EH (cell line): Measurements from ENCODE around the gene CIB4.
"Not testable (repeated sequence)": the region's sequence is repeated elsewhere in the genome, so short reads cannot be mapped to it uniquely, and the experiment has no call there.

ENCODE experiments used
- DNase-seq: peaks from one replicate; pipeline ENCODE4 v3.0.0-alpha.2; 2015; ENCODE audit warnings: low read depth

Gene CIB4

GRCh38 chr2:26666671-26667070 is 25.5 kb upstream of the CIB4 start:
- DNase-seq: peak; percentile 53

DNA sequence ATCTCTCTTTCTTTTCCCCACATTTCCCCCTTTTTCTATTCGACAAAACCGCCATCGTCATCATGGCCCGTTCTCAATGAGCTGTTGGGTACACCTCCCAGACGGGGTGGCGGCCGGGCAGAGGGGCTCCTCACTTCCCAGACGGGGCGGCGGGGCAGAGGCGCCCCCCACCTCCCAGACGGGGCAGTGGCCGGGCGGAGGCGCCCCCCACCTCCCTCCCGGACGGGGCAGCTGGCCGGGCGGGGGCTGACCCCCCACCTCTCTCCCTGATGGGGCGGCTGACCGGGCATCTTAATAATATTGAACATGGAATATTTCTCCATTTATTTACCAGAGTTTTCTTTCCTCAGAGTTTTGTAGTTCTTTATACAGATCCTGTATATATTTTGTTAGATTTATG is 24.1 kb upstream of the CIB4 start:
- not testable (repeated sequence) for DNase-seq

DNA sequence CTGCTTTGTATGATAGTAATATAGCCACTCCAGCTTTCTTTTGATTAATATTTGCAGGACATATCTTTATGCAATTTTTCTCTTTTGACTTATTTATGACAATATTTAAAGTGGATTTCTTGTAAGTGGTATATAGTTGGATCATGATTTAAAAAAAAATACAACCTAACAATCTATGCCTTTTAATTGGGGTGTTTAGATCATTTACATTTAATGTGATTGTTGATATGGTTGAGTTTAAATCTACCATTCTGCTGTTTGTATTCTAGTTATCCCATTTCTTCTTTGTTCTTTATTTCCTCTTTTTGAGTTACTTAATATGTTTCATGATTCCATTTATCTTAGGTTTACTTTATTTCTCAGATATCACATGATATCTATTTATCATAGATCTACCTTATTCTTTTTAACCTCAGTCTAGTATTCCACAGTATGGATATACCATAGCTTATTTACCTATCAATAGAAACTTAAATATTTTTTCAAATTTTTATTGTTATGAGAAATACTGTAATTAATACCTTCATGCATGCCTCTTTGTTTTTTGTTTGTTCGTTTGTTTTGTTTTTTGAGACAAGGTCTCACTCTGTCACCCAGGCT is 19.3 kb upstream of the CIB4 start:
- DNase-seq: no peak

GRCh38 chr2:26658691-26659346 is 17.7 kb upstream of the CIB4 start:
- DNase-seq: no peak

DNA sequence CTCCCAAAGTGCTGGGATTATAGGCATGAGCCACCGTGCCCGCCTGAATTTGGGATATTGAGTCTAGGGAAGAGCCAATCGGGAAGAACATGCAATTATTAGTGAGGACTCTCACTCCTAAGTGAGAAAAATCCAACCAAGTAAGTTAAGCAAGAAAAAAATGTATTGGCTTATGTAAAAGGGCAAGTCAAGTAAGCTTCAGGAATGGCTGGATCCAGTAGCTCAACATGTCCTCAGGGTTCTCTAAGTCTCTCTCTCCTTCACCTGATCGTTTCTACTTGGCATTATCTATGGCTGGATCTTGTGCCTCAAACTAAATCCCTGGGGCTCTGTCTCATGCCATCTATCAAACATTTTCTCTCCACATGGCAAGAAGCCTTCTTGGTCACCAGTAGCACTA is 16.1 kb upstream of the CIB4 start:
- no peak for DNase-seq

GRCh38 chr2:26655611-26656195 is 14.5 kb upstream of the CIB4 start:
- DNase-seq: no peak

- not testable (repeated sequence) for DNase-seq
Measured at GRCh38 chr2:26655120-26655519, 14.0 kb upstream of the CIB4 start.

- no peak for DNase-seq
Measured at GRCh38 chr2:26654061-26654340, 12.8 kb upstream of the CIB4 start.

DNA sequence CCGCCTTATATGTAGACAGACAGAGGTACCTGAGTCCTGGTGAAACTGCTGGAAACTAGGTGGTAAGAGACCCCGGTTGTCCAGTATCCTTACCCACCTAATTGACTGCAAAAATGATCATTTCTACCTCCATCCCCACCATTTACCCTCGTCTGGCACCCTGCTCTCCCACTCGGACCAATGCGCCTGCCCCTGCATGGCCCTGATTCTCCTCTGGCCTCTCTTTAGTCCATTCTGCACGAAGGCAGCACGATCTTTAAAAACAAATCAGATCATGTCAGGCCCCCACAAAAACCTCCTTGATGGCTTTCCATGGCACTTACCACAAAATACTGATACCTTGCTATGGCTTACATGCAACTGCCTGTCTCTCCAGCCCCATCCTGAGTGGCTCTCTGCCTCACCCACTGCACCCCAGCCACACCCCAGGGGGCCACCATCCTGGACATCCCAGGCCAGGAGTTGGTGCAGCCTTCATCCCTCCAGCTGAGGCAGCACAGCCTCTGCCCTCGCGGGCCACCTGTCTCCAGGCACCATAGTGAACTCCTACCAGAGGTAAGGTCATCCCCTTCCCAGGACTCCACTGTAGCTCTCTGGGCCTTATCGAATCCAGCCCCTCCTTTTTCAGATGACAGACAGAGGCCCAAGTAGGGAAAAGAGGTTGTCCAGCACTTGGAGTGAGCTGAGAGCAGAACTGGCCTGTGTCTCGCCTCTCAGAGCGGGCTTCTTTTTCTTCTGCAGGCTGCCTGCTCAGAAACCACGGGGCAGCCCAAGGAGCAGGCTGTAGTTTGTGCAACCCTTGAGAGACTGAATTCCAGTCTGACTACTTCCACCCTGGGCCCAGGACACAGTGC is 12.3 kb upstream of the CIB4 start:
- DNase-seq: no peak

DNA sequence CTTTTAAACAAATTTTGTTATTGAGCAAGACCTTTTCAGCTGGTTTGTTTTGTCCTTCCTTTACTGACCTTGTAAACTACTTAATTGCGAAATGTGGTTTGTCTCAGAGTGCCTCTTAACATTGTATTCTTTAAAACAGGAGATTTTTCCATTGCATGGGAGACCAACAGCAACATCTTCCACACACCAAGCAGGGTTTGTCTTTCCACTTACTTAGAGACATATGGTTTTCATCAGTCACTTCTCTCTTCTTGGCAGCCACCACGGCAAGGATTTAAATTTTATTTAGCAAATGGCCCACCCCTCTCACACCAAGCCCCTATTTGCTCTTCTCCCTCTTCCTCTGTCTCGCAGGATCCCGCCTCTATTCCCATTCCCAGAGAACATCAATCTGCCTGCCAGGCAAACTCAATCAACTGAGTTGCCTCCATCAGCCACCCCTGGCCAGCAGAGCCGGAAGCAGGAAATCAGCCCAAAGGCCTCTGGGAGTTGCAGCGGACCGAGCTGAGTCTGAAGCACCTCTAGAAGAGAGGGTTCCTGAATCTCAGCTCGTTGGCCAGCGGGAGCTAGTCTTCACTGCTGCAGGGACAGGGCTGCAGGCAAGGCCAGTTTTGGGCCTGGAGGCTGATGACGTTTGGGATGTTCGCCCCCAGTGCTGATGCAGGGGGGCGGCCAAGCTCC is 11.3 kb upstream of the CIB4 start:
- DNase-seq: peak; percentile 69

DNA sequence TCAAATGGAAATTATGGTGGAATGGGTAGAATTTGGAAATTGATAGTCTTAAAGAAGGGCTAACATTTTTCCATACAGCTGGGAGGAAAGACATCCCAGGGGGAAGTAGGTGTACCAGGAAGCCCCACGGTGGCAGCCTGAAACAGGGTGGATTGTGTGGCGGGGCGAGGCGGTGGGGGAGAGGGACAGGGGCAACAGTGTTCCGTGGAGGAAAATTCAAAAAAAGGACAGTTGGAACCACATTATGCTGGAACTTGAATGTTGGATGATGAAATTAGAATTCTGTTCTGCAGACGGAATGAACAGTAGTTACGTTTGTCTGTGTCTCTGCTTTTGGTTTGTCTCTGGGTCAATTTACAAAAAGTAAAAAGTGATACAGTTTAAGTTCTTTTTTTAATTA is 10.6 kb upstream of the CIB4 start:
- no peak for DNase-seq

DNA sequence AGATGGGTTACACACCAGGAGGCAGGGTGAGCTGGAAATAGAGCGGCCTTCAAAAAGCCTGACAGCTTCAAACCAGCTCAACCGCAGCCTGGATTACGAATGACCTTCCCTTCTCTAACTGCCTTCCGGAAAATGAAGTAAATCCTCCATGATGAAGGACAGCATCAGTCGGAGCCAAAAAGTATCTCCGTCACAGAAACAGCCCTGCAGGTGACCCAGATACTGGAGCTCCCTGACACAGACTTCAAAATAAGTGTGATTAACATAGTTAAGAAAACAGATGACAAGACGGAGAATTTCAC is 10.3 kb upstream of the CIB4 start:
- DNase-seq: no peak

GRCh38 chr2:26650713-26651469 is 9.7 kb upstream of the CIB4 start:
- DNase-seq: peak; percentile 33

GRCh38 chr2:26649992-26650712 is 9.0 kb upstream of the CIB4 start:
- no peak for DNase-seq

GRCh38 chr2:26649322-26649721 is 8.2 kb upstream of the CIB4 start:
- peak; percentile 53 for DNase-seq

GRCh38 chr2:26648516-26648915 is 7.3 kb upstream of the CIB4 start:
- no peak for DNase-seq

GRCh38 chr2:26647981-26648380 is 6.8 kb upstream of the CIB4 start:
- no peak for DNase-seq

DNA sequence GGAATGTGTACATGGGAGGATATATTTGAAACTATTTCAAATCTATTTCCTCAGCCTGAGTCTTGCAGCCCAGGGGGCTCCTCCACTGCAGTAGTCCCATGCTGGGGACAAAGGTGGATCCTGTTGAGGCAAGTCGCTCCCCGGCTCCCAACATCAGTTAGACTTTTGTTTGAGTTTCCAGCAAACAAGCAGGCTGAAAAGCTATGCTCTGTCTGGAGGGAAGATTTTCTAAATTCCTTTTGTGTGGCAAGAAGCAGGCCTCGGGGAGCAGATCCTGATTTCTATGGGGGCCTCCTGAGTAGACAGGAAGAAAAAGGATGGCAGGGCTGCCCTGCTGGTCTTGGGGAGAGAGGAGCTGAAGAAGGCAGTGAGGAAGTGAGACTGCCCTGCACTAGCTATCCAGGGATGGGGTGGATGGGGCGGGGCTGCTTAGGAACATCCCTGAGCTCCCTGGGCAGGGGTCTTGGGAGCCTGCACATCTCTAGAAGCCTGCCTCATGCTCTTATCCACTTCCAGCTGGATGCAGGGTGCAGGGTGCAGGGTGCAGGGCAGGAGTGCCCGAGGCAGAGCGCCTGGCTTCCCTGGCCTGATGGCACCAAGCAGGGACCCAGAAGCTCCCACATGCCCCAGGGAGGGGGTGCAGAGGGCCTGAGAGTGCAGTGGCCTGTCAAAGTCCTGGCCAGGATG is 6.0 kb upstream of the CIB4 start:
- no peak for DNase-seq

DNA sequence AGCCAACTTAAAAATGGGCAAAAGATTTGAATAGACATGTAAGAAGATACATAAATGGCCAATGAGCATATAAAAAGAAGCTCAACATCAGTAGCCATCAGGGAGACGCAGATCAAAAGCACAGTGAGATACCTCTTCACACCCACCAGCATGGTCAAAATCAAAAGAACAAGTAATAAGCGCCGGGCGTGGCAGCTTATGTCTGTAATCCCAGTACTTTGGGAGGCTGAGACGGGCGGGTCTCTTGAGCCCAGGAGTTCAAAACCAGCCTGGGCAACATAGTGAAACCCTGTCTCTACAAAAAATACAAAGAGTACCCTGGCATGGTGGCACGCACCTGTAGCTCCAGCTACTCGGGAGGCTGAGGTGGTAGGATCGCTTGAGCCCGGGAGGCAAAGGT is 4.6 kb upstream of the CIB4 start:
- DNase-seq: no peak

- DNase-seq: no peak
Measured at GRCh38 chr2:26644188-26644835, 3.1 kb upstream of the CIB4 start.
